AG08395 (cell line): ENCODE data around the gene SLC9A8.

Experiments
- DNase-seq: peaks from one replicate; pipeline ENCODE4 v3.0.0; 2012; ENCODE audit warnings: mixed read lengths, low spot score

The SLC9A8 gene

GRCh38 chr20:49814057-49814694 is 1.5 kb downstream of the SLC9A8 start:
- no peak for DNase-seq

GRCh38 chr20:49818816-49819215 is 6.2 kb downstream of the SLC9A8 start:
- no peak for DNase-seq

GRCh38 chr20:49819702-49820101 is 7.1 kb downstream of the SLC9A8 start:
- DNase-seq, result no peak

- peak; percentile 13 for DNase-seq
Observed at GRCh38 chr20:49821381-49821780, 8.8 kb downstream of the SLC9A8 start.

GRCh38 chr20:49821870-49822331 is 9.3 kb downstream of the SLC9A8 start:
- DNase-seq, result peak; percentile 84

GRCh38 chr20:49823152-49823847 is 10.7 kb downstream of the SLC9A8 start:
- DNase-seq, result no peak

- peak; percentile 17 for DNase-seq
Observed at GRCh38 chr20:49824206-49824605, 11.6 kb downstream of the SLC9A8 start.

GRCh38 chr20:49825521-49826033 is 12.9 kb downstream of the SLC9A8 start:
- no peak for DNase-seq

GRCh38 chr20:49831022-49831769 is 18.6 kb downstream of the SLC9A8 start:
- DNase-seq, result no peak

GRCh38 chr20:49831770-49832631 is 19.4 kb downstream of the SLC9A8 start:
- no peak for DNase-seq

GRCh38 chr20:49832632-49833327 is 20.2 kb downstream of the SLC9A8 start:
- peak; percentile 29 for DNase-seq

- no peak for DNase-seq
Observed at GRCh38 chr20:49833483-49833882, 20.9 kb downstream of the SLC9A8 start.

GRCh38 chr20:49835031-49835430 is 22.4 kb downstream of the SLC9A8 start:
- no peak for DNase-seq

GRCh38 chr20:49838546-49838945 is 25.9 kb downstream of the SLC9A8 start:
- DNase-seq, result no peak

GRCh38 chr20:49843139-49843538 is 30.5 kb downstream of the SLC9A8 start:
- no peak for DNase-seq

- DNase-seq, result no peak
Observed at GRCh38 chr20:49843770-49844380, 31.2 kb downstream of the SLC9A8 start.

- DNase-seq, result no peak
Observed at GRCh38 chr20:49845060-49845459, 32.4 kb downstream of the SLC9A8 start.

GRCh38 chr20:49846206-49846807 is 33.7 kb downstream of the SLC9A8 start:
- DNase-seq, result peak; percentile 62

GRCh38 chr20:49850463-49851230 is 38.0 kb downstream of the SLC9A8 start:
- DNase-seq, result no peak
